Activated T-cell treated with anti-CD3 and anti-CD28 coated beads, Interleukin-2, amount 50 U/mL, for 1 hour (primary cell): Measurements from ENCODE around the gene ARL1.
"Not testable (repeated sequence)": the region's sequence is repeated elsewhere in the genome, so short reads cannot be mapped to it uniquely, and the experiment has no call there.

Experiments used
- DNase-seq: peaks from one replicate; pipeline ENCODE4 v3.0.0-alpha.2; 2020

ARL1 gene

DNA sequence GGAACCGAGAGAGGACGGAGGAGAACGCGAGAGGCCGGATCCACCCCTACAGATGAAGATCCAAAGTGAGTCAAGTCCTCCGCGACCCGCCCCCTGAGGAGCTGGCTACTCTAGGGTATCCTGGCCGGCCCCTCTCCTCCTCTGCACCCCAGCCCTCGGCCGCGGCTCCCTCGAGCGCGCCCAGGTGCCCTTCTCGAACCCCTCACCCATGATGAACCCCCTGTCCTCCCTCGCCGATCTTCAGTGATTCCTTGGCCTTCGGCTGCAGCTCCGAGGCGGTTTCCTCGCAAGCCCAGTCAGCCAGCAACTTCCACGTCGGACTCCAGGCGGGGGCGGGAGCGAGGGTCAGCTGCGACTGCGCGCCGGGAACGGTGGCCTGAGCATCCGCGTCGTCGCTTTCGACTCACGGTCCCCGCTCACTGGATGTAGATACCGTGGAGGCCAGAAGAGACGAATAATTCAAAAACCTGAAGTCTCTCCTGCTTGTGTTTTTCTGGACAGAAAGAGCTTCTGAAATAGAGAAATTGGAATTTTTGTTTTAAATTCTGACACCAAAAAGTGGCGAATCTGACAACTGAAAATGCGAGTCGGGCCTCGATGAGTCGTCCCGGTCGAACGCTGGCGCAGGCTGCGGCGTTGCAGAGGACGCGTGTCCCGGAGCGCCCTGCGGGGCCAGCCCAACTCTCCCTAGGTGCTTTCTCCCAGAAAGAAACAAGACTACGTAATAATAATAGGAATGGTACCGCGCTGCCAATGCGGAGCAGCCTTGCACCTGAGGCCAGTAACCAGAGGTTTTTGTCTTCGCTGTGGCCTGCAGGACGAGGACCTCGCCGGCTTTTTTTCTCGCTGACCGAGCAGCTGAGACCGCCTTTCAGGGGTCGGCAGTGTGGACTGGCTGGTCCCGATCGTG, at the start of gene ARL1:
ARL1 (minus strand) TSS at position 337 of the 910 bp plus-strand sequence; CDS start at position 210, 127 bp downstream.
- peak; percentile 81 for DNase-seq

DNA sequence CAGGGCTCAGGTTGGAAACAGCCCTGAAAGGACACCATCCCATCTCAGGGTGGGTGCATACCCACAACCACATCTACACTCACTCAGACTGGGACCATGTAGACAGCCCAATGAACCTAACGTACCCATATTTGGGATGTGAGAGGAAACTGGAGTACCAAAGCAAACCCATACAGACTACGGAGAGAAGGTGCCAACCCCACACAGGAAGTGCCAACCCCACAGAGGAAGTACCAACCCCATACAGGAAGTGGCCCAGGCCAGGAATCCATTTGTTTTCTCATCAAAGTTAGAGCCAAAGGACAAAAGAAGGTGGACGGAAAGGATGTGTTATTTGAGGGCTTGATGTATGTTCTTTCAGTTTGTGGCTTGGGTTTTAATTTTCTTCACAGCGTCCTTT, 48.1 kb upstream of the ARL1 start:
- no peak for DNase-seq

DNA sequence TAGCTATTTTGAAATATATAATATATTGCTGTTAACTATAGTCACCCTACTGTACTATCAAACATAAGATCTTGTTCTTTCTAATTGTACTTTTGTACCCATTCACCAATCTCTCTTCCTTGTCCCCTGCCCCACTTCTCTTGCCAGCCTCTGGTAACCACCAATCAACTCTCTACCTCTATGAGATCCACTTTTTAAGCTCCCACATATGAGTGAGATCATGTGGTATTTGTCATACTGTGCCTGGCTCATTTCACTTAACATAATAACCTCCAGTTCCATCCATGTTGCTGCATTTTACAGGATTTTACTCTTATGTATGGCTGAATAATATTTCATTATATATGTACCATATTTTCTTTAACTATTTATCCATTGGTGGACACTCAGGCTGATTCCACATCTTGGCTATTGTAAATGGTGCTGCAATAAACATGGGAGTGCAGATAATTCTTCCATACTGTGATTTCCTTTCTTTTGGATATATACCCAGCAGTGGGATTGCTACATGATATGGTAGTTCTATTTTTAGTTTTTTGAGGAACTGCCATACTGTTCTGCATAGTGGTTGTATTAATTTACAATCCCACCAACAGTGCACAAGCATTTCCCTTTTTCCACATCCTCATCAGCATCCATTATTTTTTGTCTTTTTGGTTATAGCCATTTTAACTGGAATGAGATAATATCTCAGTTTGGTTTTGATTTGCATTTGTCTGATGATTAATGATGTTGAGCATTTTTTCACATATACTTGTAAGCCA, 34.1 kb upstream of the ARL1 start:
- no peak for DNase-seq

DNA sequence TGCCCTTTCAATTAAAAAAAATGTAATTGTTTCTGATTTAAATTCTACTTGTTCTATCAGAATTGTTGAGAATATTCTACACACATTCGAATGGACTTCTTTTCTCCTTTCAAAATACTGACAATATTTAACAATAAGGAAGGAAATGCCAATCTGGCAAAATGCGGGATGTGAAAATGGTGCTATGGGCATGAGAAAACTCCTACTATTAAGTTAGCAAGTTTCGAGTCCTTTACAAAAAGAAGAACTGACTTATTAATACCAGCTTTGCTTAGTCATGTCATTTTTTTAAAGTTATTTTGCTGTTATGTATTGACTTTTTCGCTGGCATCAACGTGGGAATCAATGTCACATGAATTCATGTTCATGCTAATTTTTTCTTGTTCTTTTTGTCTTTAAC, 31.7 kb upstream of the ARL1 start:
- no peak for DNase-seq

DNA sequence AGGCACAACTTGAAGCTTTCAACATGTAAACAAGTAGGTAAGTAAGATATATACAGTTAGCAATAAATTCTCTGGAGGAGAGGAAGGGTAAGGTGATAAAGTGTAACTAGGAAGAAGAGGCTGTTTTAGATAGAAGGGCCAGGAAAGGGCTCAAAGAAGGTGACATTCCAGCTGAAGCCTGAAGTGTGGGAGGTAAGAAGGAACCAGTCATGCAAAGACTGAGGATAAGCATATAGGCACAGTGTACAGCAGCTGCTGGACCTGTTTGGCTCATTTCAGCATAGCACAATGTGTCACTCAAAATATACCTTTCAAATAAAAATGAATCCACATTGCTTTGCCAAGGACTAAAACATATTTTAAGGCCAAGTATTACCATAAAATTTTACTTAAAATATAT, 28.6 kb upstream of the ARL1 start:
- no peak for DNase-seq

DNA sequence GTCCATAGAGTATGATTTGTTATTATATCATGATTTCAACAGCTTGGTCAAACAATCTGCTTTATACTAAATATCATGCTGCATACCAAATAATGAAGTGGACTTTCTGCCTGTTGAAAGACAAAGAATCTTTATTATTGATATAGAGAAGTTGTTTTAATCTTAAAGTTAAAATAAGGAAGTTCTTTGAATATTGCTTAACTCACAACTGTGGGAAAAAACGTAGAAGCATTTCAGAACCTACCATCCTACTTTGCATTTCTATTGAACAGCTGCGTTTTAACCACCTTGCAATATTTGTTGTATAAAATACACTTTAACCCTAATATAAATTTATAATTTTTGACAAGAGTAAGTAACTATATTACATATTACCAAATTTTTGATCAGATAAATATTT, 22.9 kb upstream of the ARL1 start:
- DNase-seq, result no peak

DNA sequence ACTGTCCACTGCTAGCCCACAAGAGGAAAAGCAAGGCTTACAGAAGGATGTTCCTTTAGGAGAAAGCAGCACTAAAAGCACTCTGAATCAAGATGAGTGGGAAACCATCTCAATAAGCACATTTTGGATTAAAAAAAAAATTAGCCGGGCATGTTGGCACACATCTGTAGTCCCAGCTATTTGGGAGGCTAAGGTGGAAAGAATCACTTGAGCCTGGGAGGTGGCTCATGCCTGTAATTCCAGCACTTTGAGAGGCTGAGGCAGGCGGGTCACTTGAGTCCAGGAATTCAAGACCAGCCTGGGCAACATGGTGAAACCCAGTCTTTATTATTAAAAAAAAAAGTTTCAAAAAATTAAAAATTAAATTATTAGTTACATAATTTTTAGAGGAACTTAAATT, 17.0 kb upstream of the ARL1 start:
- DNase-seq, result no peak

DNA sequence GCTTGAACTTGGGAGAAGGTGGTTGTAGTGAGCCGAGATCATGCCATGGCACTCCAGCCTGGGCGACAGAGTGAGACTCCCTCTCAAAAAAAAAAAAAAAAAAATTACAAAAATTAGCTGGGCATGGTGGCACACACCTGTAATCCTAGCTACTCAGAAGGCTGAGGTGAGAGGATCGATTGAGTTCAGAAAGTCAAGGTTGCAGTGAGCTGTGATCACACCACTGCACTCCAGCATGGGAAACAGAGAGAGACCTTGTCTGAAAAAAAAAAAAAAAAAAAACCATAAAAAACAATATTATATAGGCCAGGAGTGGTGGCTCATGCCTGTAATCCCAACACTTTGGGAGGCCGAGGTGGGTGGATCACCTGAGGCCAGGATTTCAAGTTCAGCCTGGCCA, 14.5 kb upstream of the ARL1 start:
- DNase-seq, result not testable (repeated sequence)

DNA sequence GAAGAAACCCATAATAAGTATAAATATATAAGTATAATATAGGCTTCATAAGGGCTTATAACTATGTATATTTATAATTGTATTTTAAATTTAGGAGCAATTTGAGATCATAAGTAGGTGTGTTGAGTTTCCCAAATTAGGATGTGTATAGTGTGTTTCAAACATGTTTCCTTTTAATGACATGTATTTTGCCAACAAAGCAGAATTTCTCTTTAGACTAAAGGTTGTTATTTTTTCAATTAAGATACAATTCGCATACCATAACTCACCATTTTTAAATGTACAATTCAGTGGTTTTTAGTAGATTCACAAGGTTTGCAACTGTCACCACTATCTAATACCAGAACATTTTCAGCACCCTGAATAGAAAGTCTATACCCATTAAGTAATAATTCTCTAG, 7.7 kb upstream of the ARL1 start:
- no peak for DNase-seq

DNA sequence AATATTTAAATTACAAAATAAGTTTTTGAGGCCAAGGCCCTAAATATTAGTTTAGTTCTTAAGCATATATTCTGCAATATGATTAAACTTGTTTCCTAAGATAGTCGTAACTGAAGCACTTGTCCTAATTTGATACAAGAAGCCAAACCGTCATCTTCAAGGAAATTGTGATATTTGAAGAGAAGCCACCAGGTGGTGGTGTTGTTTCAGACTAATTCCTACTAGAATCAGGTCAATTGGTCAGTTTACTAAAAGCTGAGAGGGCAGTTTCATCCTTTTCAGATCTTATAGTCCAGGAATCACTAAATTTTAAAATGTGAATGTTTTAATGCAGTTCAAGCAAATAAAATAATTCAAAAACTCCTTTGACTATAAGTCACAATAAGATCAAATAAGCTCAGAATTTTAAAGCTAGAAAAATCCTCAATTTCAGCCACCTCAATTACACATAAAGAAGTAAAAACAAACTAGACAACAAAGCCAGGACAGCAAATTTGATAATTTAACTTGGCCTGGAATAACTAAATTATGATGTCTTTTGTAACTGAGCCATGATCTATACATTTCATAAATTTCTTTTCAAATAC, 7.1 kb upstream of the ARL1 start:
- no peak for DNase-seq

DNA sequence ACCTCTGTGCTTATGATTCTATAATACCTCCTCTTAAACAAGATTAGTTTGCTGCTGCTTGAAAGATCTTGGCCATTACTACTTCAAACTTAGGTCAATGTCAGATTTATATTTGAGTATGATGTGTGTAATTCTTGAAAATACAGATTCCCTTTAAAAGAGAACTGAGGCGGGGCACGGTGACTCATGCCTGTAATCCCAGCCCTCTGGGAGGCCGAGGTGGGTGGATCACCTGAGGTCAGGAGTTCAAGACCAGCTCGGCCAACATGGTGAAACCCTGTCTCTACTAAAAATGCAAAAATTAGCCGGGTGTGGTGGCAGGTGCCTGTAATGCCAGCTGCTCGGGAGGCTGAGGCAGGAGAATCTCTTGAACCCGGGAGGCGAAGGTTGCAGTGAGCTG, 2.6 kb upstream of the ARL1 start:
- DNase-seq, result not testable (repeated sequence)

DNA sequence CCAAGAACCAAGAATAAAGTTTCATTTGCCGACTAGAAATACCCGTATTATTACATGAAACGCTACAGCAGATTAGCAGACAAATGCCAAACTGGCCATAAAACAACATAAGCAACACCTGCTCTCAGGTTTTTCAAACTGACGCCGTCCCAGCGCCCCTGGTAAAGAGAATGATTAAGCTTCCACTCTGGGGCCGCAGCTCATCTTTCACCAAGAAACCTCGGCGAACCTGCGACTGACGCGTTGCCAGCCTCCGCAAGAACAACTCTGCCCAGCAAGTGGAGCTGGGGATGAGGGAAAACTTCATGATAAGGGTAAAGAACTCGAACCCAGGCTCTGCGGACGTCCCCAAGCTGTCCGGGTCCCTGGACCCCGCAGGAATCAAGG, 530 bp downstream of the ARL1 start:
- DNase-seq, result no peak

DNA sequence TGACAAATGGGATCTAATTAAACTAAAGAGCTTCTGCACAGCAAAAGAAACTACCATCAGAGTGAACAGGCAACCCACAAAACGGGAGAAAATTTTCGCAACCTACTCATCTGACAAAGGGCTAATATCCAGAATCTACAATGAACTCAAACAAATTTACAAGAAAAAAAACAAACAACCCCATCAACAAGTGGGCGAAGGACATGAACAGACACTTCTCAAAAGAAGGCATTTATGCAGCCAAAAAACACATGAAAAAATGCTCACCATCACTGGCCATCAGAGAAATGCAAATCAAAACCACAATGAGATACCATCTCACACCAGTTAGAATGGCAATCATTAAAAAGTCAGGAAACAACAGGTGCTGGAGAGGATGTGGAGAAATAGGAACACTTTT, 16.4 kb downstream of the ARL1 start:
- not testable (repeated sequence) for DNase-seq

DNA sequence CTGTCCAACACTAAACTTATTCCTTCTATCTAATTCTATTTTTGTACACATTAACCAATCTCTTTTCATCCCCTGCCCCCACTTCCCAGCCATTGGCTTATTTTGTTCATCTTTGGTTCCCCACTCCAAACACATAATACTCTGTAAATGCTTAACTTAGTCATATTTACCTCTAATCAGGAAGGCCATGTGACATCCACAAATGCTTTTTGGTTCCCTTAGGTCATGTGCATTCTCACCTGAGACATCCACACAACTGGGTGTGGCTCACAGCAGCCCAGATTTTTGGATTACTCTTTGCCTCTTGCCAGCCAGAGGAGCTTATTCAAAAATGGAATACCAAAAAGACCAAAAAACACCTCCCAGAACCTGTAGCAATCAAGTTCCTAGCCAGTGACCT, 28.4 kb downstream of the ARL1 start:
- DNase-seq, result no peak

DNA sequence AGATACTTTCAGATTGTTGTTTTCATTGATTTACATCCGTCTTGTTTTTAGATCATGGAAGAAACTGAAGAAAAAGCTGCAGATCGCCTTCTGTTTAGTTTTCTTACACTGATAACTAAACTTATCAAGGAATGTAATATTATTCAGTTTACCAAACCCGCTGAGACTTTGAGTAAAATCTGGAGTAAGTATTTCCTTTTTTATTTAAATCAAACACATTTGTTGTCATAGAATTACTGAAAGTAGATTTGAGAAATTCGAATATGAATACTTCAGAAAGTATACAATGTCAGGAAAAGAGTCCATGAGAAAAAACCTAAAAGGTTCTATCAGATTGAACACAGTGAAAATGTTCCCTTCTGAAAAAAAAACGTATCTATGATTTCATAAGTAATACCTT, 32.0 kb downstream of the ARL1 start:
- no peak for DNase-seq

DNA sequence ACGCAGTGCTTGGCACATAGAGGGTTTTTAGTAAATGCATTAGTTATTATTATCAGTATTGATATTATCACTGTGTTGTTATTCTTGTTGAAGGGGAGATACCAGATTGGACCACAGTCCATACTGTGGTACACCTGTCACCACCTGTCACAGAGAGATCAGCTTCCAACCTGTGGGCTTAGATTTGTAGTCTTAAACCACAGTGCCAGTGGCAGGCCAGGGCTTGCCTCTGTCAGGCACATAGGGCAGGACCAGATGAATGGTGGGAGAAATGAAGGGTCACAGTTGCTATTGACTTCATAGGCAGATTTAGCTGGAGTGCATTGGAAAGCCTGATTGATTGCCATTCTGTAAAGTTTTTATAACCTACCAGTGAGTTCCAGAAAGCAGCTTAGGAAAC, 35.1 kb downstream of the ARL1 start:
- DNase-seq, result no peak

DNA sequence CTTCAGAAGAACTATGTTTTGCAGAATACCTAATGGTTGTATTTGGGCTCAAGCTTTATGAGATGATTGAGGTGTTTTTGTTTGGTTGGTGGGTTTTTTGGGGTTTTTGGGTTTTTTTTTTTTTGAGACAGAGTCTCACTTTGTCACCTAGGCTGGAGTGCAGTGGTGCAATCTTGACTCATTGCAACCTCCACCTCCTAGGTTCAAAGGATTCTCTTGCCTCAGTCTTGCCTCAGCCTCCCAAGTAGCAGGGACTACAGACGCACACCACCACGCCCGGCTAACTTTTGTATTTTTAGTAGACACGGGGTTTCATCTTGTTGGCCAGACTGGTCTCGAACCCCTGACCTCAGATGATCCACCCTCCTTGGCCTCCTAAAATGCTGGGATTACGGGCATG, 39.6 kb downstream of the ARL1 start:
- DNase-seq, result no peak

DNA sequence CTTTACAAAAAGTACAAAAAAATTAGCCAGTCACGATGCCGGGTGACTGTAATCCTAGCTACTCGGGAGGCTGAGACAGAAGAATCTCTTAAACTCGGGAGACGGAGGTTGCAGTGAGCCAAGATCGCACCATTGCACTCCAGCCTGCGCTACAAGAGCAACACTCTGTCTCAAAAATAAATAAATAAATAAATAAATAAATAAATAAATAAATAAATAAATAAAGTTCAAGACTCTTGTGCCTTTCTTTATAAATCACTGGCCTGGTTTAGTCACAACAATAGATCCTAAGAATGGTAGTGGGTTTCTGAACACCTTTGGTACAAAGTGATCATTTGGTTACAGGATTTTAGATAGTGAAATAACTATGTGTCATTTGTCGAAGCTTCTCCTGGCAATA, 46.1 kb downstream of the ARL1 start:
- no peak for DNase-seq

DNA sequence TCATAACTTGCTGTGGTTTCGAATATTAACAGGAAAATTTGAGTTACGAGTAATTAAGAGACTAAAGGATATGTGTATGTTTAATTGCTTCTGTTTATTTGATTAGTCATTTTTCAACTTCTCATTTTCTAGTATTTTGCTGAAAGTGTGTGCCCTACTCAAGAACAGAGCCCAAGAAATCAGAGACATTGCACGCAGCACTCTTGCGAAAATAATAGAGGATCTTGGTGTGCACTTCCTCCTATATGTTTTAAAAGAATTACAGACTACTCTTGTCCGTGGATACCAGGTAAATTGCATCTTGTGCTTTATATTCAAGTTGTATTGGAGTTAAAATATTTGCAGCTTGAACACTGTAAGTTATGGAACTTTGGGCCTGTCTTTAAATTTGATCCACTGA, 50.8 kb downstream of the ARL1 start:
- no peak for DNase-seq

DNA sequence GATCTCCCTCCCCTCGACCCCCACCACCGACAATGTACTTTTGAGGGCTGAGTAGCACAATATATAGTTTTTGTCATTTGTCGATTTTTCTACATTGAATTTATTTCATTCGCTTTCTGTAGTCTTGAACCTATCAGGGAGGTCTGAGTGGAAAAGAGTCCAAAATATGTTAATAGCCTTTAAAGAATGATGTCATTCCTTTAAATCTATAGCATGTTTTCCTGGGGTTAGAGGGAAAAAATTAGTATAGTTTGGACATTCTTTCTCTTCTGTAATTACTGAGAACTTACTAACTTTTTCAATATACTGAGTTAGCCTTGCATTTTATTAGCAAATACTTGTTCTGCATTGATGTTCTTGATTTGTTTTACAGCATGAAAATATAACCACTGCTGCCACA, 55.9 kb downstream of the ARL1 start:
- no peak for DNase-seq

DNA sequence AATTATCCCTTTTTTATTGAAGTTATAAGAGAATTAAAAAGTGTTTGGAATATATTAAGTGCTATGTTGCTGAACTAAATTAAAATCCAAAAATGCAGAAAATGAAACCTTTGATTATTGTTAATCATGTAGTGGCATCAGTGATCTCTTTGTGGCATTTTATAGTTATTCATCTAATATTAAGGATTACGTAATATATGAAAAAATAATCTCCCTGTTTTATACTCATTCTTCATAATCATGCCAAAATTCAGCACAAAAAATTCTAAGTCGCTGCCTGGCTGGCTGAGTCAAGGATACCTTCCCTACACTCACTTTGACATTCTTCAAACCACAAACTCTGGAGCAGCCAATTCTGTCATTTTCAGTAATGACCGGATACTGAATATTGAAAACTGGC, 63.7 kb downstream of the ARL1 start:
- DNase-seq, result no peak
